NCI-H2196 (cell line): ENCODE data around the gene ZNF418.

Source experiments
- DNase-seq: peaks from one replicate; lab custom pipeline; 2025; ENCODE audit not compliant: unreplicated experiment; lab: John Stamatoyannopoulos, UW

Gene ZNF418

DNA sequence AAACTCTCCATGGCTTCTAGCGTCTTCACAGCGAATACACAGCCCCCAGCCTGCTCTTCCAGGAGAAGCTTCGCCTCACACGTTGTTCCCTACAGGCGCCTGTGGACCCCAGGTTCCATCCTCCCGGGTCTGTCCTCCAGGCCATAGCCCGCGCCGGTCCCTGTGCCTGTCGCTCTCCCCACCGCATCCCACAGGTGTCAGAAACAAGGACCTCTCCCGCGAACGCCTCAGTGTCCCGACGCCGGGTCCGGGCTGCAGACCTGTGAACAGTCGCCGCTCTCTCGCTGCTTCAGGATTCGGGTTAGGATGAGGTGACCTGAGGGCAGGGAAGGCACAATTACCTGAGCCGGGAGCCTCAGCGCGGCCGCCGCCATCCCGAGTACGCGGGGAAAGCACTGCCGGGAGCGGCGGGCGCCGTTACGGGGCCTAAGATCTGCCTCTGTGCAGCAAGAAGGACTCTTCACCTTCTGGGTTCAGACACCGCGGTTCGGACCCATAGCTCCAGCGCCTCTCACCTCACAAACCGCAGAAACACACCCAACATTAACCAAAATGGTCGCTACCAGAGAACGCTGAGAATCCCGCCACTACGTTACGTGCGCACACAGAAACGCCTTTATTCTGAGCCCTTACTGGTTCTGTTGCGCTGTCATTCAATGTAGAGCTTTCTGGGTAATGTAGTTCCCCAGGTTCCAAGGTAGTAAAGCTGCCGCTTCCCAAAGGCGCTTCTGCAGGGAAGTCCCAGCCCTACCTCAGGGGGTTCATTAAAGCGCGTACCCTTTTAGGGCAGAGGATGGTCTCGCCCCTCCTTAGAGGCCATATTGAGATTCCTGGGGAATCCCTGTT, at the start of gene ZNF418:
Gene ZNF418 (minus strand): TSS at position 583 of the 846 bp plus-strand sequence. CDS start 1,580 bp downstream, outside the sequence.
- DNase-seq = no peak

DNA sequence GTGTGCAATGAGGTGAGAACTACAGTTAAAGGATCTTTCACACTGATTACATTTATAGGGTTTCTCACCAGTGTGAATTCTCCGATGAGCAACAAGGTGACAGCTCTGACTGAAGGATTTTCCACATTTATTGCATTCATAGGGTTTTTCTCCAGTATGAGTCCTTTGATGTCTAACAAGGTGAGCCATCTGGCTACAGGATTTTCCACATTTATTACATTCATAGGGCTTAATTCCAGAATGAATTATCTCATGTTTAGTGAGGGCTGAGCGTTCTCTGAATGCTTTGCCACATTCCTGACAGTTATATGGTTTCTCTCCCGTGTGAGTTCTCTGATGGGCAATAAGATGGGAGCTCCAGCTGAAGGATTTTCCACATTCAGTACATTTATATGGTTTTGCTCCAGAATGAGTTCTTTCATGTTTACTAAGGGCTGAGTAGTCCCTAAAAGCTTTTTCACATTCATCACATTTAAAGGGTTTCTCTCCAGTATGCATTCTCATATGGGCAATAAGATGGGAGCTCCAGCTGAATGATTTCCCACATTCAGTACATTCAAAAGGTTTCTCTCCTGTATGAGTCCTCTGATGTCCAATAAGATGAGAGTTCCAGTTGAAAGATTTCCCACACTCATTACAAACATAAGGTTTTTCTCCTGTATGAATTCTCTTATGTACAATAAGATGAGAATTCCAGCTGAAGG, 43.5 kb upstream of the ZNF418 start:
- DNase-seq = no peak

DNA sequence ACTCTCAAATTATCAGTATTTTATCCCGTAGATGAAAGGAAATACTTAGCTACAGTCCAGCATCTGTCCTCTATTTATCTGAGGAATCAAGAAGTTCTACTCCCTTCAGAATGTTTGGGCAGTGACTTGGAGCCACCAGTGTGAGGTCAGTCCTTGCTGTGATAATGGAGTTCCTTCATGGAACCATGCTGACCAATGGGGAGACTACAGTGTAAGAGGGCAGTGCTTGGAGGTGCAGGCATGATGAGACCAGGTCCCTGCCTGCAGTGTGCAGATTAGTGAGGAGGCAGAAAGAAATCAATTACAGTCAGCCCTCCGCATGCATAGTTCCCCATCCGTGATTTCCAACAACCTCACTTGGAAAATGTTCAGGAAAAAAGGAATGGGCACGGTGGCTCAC, 39.2 kb upstream of the ZNF418 start, which contains the start of gene C19orf18:
Gene C19orf18 (minus strand): TSS at position 101 of the 400 bp plus-strand sequence. CDS start 102 bp downstream, outside the sequence.
- DNase-seq = no peak

DNA sequence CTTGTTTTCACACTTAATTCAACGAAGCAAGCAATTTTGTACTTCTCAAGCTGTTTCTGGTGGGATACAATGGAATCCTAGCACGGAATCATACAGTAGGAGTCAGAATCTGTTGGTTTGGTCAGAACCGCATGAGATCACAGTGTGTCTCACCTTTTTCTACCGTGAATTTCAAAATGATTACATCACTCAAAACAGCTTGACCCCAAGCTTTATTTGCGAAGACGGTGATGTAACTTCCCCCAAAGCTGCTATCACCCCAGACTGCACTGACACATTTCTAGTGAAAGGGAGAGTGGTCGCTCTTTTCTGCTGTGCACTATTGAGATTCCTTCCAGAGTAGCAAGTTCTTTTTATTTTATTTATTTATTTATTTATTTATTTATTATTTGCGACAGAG, 29.6 kb upstream of the ZNF418 start:
- DNase-seq = no peak

DNA sequence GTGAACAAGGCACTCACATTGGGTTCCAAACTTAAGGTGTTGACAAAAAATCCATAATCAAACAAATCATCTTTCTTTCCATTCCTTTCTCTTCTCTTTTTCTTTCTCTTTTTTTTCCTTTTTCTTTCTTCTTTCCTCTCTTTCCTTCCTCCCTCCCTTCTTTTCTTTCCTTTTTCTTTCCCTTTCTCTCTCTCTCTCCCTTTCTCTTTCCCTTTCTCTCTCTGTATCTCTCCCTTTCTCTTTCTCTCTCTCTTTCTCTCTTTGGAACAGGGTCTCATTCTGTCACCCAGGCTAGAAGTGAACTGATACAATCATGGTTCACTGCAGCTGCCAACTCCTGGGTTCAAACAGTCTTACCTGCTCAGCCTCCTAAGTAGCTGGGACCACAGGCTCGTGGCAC, 26.6 kb upstream of the ZNF418 start:
- DNase-seq = no peak

DNA sequence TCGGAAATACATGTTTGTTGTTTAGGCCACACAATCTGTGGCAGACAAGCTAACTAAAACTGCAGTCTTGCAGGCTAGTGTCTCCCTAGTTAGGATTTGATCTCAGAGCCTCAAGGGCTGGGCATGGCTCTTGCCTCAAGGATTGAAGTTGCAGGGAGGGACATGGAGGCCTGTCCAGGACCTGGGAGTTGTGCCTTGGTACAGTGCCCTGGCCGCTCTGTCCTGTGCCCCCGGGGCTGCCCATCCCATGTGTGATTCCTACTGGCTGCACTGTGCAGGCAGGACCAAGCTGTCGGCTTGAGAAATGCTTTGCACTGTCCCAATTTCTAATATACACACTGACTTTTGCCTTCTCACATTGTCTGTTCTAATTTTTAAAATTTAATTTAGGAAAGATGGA, 19.8 kb upstream of the ZNF418 start:
- DNase-seq = no peak

DNA sequence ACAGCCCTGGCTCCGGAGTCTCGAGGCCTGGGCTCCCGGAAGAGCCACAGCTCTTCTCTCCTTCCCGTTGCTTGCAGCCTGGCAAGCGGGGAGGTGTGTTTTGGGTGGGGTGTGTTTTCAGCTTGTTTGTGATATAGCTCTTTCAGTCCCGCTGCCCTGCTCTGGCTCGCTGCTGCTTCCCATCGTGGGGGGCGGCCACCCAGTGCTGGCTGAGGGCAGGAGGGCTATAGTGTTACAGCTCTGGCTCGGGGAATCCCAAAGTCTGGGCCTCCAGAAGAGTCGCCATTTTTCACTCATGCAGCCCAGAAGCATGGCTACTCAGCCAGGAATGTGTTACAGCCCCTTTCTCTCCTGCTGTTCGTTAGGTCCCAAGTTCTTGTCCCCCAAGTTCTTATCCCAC, 14.5 kb upstream of the ZNF418 start:
- no peak for DNase-seq

DNA sequence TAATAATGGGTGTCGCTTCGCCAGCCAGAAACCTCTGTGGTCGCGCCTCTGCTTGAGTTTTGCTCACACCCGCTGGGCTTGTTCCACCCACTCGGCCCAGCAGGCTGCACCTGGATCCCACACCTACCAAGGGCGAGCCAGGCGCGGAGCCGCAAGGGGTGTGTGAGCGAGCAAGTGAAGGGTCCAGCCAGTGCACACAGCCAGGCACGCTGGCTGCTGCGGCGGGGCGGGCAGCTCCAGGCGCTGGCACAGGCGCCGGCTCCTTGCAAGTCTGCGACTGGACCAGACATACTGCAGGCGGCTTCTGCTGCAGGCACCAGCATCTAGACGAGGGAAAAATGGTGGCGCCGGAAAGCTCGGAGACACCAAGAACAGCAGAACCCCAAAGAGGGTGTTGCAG, 14.1 kb upstream of the ZNF418 start:
- DNase-seq = no peak

DNA sequence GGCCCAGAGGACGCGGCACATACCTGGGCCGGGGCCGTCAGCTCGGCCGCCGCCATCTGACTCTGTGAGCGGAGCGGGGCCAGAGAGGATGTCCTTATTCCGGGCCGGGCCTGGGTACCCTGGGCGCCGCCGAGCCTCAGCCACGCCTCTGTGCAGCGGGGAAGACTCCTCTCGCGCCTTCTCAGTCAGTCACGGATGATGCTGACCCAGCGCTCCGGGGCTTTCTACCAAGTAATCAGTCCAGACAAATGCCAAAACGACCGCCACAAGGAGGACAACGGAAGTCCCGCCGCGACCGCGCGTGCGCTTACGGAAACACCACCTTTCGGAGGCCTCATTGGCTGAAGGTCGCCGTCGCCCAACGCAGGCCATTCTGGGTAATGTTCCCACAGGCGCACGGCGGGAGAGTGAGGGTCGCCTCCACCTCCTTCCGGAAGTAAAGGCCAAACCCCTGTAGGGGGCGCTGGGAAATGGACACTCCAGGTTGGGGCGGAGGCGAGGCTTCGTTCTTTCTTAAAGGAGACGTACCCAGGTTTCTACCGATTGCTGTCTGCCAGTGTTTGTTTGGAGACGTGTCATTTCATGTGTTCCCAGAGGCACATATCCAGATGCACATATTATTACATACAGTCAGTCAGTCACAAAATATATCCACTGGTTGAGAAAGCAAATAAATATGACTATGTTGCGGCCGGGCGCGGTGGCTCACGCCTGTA, 12.4 kb upstream of the ZNF418 start, which contains the start of gene ZNF256:
Gene ZNF256 (minus strand): TSS at position 288 of the 716 bp plus-strand sequence. CDS start 232 bp downstream, at position 56.
- DNase-seq = peak; percentile 93

DNA sequence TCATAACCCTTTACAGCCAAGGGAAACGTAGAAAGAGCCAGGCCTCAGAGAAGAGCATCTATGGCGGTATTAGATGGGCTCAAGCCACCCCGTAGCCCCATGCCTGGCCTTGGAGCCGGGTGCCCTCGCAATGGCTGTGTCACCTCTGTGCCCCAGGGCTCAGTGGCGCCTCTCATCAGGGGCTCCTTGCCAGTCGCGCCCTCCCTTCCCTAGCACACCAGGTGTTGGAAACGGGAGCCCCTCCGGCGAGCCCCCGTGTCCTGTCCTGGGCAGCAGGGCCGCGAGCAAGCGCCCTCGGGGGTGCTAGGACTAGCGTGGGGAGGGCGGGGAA, 11.9 kb upstream of the ZNF418 start:
- DNase-seq = no peak

DNA sequence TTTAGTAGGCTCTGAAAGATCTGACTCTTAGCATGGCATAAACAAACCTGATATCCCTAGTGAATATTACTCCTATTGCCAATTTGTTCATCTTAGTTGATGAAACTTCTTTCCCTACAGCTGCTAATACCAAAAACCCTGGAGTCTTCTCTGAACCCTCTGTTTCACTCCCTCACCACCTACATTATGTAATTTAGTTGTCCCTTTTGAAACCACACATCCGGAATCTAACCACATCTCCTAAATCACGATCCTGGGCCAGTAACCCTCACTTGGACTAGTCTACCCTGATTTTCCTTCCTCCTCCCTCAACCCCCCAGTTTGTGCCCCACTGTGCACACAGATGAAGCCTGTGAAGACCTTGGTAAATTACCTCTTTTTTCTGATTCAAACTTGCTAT, 11.1 kb upstream of the ZNF418 start:
- DNase-seq = no peak

DNA sequence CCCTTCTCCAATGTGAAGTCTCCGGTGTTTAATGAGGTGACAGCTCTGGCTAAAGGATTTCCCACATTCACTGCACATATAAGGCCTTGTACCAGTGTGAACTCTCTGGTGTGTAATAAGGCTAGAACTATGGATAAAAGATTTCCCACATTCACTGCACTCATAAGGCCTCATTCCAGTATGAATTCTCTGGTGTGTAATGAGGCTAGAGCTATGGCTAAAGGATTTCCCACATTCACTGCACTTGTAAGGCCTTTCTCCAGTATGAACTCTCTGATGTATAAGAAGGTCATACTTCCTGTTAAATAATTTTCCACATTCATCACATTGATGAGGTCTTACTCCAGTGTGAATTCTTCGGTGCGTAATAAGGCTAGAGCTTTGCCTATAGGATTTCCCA, 6.4 kb upstream of the ZNF418 start:
- DNase-seq = no peak

DNA sequence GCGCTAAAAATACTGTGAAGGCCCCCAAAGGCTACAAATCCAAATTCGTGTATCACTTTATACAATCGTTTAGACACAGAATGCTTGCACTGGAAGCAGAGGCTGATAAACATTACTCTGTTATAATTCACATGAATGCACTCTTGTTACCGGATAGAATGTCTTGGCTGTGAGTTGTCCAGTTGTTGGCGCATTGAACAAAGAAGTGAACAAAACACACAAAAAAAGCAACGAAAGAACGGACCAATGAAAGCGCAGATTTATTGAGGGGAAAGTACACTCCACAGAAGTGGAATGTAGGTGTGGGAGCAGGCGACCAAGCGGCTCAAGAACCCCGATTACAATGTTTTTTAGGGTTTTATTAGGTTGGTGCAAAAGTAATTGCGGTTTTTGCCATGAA, 529 bp upstream of the ZNF418 start:
- DNase-seq = no peak

DNA sequence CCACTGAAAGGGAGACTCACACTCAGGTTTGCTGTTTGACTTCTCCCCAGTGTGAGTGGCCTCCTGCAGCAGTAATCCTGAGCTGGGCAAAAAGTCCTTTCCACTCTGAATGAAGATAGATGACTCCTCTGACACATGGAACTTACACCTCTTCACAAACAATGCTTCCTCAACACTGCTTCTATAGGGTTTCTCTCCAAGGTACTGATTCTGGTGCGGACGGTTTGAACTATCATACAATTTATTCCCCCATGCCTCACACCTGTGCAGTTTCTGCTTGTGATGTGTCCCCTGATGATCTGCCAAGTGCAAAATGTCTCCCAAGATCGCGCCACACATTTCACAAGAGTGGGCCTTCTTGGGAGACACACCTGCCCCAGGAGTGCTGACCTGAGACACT, 7.6 kb downstream of the ZNF418 start:
- no peak for DNase-seq

DNA sequence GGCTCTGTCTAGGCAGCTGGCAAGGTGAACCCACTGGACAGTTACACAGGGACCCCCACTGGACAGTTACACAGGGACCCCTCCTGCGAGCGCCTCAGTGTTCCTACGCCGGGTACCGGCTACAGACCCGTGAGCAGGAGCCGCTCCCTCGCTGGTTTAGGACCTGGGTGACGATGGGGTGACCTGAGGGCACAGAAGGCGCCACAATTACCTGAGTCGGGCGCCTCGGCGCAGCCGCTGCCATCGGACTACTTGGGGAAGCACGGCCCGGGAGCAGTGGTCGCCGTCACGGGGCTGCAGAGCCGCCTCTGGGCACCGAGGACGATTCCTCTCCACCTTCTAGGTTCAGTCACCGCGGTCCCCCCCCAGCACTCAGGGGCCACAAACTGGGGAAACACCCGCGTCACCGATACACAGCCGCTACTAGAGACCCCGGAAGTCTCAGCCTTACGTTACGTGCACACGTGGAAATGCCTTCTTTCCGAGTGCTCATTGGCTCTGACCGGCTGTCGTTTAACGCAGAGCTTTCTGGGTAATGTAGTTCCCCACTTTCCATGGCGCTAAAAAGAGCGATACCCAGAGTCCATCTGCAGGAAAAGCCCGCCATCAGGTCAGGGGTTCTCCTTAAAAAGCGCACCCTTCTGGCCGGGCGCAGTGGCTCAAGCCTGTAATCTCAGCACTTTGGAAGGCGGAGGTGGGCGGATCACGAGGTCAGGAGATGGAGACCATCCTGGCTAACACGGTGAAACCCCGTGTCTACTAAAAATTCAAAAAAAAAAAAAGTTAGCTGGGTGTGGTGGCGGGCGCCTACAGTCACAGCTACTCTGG, 18.8 kb downstream of the ZNF418 start, which contains the start of gene ZNF417:
Gene ZNF417 (minus strand): TSS at position 425 of the 828 bp plus-strand sequence. CDS start 181 bp downstream, at position 244.
- peak; percentile 91 for DNase-seq

DNA sequence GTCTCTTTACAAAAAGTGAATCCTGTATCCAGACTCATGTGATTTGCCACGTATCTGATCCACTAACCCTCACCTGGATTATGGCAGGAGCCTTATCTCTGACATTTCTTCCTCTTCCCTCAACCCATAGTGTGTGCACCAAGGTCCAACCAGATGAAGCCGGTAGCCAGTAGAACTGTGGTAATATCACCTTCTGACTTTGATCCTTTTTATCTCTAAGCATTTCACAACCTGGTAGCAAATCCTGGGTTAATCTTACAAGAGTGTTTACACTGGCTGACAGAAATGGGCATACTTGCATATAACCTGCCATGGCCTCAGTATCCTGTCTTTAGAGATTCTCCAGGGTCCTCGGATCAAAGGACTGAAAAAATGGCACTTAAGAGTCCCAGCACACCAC, 20.7 kb downstream of the ZNF418 start:
- DNase-seq = no peak

DNA sequence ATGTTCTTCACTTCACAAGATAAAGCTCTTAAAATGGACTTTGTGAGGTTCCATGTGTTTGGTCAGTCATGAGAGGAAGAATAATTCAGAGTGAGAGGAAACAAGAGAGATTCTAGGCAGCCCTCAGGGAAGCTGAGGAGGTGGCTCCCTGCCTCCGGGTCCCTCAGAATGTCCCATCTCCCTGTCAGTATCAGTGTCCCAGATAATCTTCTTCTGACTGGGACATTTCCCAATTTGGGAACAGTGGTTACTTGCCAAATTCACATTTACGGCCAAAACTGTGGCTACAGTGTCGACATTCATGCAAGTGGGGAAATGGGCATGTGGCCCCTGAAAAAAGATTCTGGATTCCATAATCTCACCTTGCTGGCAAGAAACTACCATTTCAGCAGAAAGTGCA, 27.8 kb downstream of the ZNF418 start:
- DNase-seq = no peak

DNA sequence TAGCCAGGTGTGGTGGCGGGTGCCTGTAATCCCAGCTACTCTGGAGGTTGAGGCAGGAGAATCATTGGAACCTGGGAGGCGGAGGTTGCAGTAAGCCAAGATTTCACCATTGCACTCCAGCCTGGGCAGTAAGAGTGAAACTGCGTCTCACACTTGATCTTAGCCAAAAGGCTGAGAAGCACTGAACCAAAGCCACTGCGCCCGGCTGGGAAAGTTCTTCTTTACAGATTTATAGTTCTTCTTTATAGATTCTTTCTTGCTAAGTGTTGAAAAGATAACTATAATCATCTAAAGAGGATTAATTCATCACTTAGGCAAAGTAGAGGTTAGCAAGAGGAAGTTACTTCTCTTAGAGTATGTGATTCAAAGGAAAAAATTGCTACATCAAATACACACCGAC, 29.9 kb downstream of the ZNF418 start:
- no peak for DNase-seq

DNA sequence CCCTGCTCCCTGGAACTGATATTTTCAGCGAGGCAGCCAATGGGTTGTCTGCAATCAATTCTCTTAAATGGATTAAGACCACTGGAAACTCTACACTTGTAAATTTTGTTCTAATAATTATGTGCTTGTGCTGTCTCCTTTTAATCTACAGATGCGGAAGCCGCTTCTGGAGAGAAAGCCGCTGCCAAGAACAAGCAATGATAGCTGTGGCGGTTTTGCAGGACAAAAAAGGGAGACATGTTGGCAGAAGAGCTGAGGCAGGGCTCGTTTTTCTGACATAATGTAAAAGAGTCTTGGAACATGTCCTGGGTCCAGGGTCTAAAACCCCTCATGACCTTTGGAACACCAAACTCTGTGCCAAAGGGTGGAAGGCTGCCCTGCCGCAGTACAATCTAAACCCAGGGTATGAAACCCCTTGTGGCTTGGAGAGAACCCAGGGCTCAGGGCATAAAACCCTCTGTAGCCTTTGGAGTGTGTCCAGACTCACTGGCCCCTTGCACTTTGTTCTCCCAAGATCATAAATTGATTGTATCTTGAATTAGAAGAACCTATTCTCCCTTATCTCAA, 31.5 kb downstream of the ZNF418 start:
- DNase-seq = no peak

DNA sequence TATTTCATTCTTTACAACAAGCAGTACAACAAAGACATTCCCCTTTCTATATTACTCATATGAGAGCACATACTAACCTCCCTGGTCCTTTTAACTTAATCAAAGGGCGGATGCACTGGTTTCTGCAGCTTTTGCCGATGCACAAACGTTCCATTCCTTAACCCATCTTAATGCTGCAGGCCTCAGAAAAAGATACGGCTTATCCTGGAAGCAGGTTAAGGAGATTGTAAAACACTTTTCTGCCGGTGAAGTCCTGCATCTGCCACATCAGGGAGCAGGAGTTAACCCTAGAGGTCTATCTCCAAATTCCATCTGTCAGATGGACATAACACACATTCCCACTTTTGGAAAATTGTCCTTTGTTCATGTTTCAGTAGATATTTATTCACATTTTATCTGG, 34.9 kb downstream of the ZNF418 start:
- DNase-seq = no peak
